Endometrial microvascular endothelial cells (primary cell): ENCODE results near the gene GLYATL3. TPM values are rescaled to one million over a fixed set of nuclear protein-coding genes. Genes with fewer than 3 reads are reported as not detected.
"Not testable (repeated sequence)": the region's sequence is repeated elsewhere in the genome, so short reads cannot be mapped to it uniquely, and the experiment has no call there.

ENCODE experiments used
- in situ Hi-C: cut with HindIII; loops from 2 replicates; pipeline ENCODE4 v1.10.0; 2017; ENCODE audit warnings: low sequenced_read_pairs, low pct_unique_long_range_greater_than_20kb; ENCODE audit errors: inconsistent ontology term
- total RNA-seq: library from RNA; depleted of rRNA; stranded (reverse); fragments of >200 nt; gene quantifications from one replicate; pipeline ENCODE4 v1.2.3, GENCODE V29; 2015; ENCODE audit errors: inconsistent ontology term

GLYATL3 gene
- total RNA-seq: not detected

DNA sequence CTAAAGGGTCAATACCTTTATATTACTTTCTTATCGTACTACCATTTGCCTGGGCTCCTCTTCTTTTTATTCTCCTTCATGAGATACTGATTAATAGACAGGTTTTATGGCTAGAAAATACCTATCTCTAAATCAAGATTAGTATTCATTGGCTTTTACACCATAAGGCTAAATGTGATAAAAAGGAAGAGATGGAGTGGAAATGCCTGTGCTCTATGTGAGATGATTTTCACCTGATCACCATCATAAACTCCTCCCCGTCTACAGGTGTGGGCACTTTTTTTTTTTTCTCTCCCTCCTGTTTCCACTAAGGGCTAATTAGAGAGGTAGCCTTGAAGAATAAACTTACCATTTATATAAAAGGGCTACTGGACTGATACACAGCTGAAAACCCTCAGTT, at the start of gene GLYATL3:
TSS of gene GLYATL3 (plus strand) at position 301 of the 400 bp plus-strand sequence. CDS start 12,068 bp downstream, outside the sequence.
- in situ Hi-C loops: no loop called here

DNA sequence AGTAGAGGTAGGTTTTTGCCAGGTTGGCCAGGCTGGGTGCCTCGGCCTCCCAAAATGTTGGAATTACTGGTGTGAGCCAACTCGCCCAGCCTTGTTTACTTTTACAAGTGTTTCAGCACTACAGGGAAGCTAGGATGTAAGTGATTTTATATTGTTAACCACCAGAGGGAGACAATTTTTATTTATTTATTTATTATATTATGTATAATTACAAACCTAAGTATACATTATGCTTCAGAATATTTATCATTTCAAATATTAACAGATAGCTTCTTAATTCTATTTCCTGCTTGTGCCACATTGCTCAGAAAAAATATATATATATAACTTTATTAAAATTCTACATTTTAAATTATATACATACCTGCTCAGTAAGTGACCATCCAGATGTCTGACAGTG, 46.5 kb upstream of the GLYATL3 start:
- in situ Hi-C loops: loop anchor here (25.0 kb wide), 1 partner anchor 109 kb away; the partner anchor contains the start of gene C6orf141

GRCh38 chr6:49454787-49455709, 44.7 kb upstream of the GLYATL3 start:
- in situ Hi-C loops: loop anchor here (25.0 kb wide), 1 partner anchor 107 kb away; the partner anchor contains the start of gene C6orf141

DNA sequence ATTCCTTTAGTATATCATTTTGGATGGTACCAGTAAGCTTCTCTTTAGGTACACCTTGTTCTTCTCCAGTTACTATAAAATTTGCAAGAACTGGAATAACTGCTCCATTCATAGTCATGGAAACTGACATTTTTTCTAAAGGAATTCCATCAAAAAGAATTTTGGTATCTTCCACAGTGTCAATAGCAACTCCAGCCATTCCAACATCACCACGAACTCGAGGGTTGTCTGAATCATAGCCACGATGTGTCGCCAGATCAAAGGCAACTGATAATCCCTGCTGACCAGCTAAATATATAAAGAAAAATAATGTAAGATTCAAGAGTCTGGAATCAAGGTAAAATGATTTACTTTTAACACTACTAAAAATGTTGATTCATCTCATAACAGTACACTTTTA, 42.0 kb upstream of the GLYATL3 start:
- in situ Hi-C loops: loop anchor here (25.0 kb wide), 1 partner anchor 105 kb away; the partner anchor contains the start of gene C6orf141

- in situ Hi-C loops: loop anchor here (25.0 kb wide), 1 partner anchor 100 kb away; the partner anchor contains the start of gene C6orf141
Measured at GRCh38 chr6:49462071-49462470, 37.7 kb upstream of the GLYATL3 start.

DNA sequence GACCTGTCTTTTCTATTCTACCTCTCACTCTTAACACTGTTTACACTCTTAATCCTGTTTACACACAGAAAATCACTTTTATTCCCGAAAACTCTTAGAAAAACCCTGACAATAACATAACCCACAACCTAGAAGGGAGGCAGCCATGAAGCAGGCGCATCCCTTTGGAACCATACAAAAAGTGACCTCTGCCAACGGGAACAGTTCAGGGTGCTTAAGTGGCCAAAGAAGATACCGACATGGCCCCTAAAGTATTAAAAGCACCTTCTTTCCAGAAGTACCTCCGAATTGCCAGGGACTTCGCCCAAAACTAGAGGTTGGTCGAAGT, 37.2 kb upstream of the GLYATL3 start:
- in situ Hi-C loops: loop anchor here (25.0 kb wide), 1 partner anchor 100 kb away; the partner anchor contains the start of gene C6orf141

- in situ Hi-C loops: loop anchor here (25.0 kb wide), 1 partner anchor 99 kb away; the partner anchor contains the start of gene C6orf141
Measured at GRCh38 chr6:49462927-49463611, 36.7 kb upstream of the GLYATL3 start, which contains the start of the genes CENPQ and MMUT. TSS of gene CENPQ (plus strand) at chr6:49463370. CDS start at chr6:49470177, 6,807 bp downstream. TSS of gene MMUT (minus strand) at chr6:49463253. CDS start at chr6:49459466, 3,787 bp downstream.

- in situ Hi-C loops: loop anchor here (25.0 kb wide), 1 partner anchor 99 kb away; the partner anchor contains the start of gene C6orf141
Measured at GRCh38 chr6:49463612-49463967, 36.1 kb upstream of the GLYATL3 start.

DNA sequence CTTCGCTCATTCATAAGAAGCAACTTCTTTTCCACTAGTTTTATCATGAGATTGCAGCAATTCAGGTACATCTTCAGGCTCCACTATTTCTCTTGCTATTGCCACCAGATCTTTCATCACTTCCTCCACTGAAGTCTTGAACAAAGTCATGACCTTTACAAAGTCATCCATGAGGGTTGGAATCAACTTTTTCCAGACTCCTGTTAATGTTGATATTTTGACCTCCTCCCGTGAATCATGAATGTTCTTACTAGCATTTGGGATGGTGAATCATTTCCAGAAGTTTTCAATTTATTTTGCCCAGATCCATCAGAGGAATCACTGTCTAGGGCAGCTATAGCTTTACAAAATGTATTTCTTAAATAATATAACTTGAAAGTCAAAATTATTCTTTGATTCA, 35.0 kb upstream of the GLYATL3 start:
- in situ Hi-C loops: loop anchor here (25.0 kb wide), 1 partner anchor 98 kb away; the partner anchor contains the start of gene C6orf141

DNA sequence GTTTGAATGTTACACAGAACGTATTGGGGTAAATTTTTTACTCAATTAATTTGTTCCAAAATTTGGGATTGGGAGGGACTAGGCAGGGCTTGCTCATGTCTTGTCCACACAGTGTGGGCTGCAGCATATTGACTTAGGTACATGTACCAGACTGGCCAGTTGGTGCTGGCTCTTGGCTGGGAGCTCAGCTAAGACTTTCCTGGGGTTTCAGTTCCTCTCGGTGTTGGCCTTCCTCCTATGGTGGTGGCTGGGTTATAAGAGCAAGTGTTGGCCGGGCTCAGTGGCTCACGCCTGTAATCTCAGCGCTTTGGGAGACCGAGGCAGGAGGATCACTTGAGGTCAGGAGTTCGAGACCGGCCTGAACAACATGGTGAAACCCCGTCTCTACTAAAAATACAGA, 31.7 kb upstream of the GLYATL3 start:
- in situ Hi-C loops: loop anchor here (25.0 kb wide), 1 partner anchor 94 kb away; the partner anchor contains the start of gene C6orf141

- in situ Hi-C loops: not testable (repeated sequence)
Measured at GRCh38 chr6:49476564-49476963, 23.2 kb upstream of the GLYATL3 start.

- in situ Hi-C loops: no loop called here
Measured at GRCh38 chr6:49479308-49479970, 20.3 kb upstream of the GLYATL3 start.

DNA sequence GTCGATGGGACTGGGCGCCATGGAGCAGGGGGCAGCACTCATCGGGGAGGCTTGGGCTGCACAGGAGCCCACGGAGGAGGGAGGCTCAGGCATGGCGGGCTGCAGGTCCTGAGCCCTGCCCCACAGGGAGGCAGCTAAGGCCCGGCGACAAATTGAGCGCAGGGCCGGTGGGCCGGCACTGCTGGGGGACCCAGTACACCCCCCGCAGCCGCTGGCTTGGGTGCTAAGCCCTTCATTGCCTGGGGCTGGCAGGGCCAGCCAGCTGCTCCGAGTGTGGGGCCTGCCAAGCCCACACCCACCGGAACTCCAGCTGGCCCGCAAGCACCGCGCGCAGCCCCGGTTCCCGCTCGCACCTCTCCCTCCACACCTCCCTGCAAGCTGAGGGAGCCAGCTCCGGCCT, 17.9 kb upstream of the GLYATL3 start:
- in situ Hi-C loops: not testable (repeated sequence)

DNA sequence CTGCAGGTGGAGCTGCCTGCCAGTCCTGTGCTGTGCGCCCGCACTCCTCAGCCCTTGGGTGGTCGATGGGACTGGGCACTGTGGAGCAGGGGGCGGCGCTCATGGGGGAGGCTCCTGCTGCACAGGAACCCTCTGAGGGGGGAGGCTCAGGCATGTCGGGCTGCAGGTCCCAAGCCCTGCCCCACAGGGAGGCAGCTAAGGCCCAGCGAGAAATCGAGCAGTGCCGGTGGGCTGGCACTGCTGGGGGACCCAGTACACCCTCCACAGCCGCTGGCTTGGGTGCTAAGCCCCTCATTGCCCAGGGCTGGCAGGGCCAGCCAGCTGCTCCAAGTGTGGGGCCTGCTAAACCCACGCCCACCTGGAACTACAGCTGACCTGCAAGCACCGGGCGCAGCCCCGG, 16.3 kb upstream of the GLYATL3 start:
- in situ Hi-C loops: not testable (repeated sequence)

- in situ Hi-C loops: no loop called here
Measured at GRCh38 chr6:49490633-49491032, 9.1 kb upstream of the GLYATL3 start.

GRCh38 chr6:49497304-49497703, 2.4 kb upstream of the GLYATL3 start:
- in situ Hi-C loops: no loop called here

DNA sequence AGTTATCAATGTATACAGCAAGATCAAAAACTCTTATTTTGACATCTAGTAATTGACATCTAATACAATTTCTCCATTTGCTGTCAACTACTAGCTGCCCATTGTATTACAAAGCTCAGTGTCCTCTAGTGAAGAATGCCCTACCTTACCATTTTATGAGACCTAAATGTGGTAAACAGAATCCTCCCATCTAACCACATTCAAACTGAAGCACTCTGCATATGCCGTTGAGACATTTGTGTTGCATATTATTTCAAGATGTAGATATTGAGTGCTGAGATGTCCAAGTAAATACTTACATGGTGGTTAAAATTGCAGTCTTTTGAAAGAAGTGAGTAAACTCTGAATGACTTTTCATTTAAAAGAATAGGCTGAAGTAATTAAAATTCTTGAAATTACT, 597 bp upstream of the GLYATL3 start:
- in situ Hi-C loops: no loop called here

DNA sequence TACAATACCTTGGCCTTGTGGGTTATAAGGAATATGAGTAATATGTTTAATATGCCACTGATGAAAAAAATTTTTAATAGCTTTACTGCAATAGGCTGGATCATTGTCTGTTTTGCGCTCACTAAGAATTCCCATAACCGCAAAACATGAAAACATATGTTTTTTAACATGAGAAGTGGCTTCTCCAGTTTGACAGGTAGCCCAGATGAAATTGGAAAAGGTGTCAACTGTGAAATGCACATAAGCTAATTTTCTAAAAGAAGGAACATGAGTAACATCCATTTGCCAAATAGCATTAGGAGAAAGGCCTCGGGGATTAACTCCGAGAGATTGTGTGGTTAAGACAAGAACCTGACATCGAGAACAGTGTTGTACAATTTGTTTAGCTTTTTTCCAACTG, 4.9 kb downstream of the GLYATL3 start:
- in situ Hi-C loops: no loop called here
